HEK293 (cell line): ENCODE data around the gene APC2.
A peak's percentile ranks its signal among the peaks of the same experiment; 100 is the strongest.

ENCODE experiments used
- CTCF ChIA-PET: fragments of 350-600 bp; formaldehyde crosslinking; extraction: SDS; loops from one replicate; lab custom pipeline; 2021; ENCODE audit warnings: antibody characterized with exemption; lab: Yijun Ruan, JAX
- POLR2A ChIA-PET: fragments of 300-600 bp; formaldehyde crosslinking; extraction: SDS; loops from one replicate; lab custom pipeline; 2020; ENCODE audit warnings: antibody characterized with exemption, inconsistent platforms; lab: Yijun Ruan, JAX
- H3K27ac ChIP-seq: fragments of 200-500 bp; sonication (Bioruptor generic); 2 replicates; pipeline ENCODE4 v1.5.1; 2014; ENCODE audit warnings: low read depth, low read length, control low read depth, inconsistent platforms; ENCODE audit errors: extremely low read depth
- H3K36me3 ChIP-seq, 2 experiments: fragments of 200-500 bp in 1 of 2; sonication (Bioruptor generic) in 1 of 2; 1 replicate in 1 of 2; 2 replicates in 1 of 2; pipeline ENCODE4 v1.5.1; 2014 to 2017; ENCODE audit warnings: inconsistent platforms in 2 of 2, low read length in 2 of 2; ENCODE audit not compliant: control insufficient read depth in 2 of 2, insufficient read depth in 1 of 2
- H3K4me1 ChIP-seq: fragments of 200-500 bp; sonication (Bioruptor generic); 2 replicates; pipeline ENCODE4 v1.5.1; 2014; ENCODE audit warnings: mild to moderate bottlenecking, low read length, inconsistent platforms; ENCODE audit not compliant: control insufficient read depth, insufficient read depth
- H3K4me3 ChIP-seq: 2 replicates; pipeline ENCODE4 v1.5.1; 2011; ENCODE audit warnings: low read depth, mild to moderate bottlenecking, control low read depth, low read length, moderate library complexity
- H3K9me3 ChIP-seq: fragments of 200-500 bp; sonication (Bioruptor generic); 2 replicates; pipeline ENCODE4 v1.5.1; 2014; ENCODE audit warnings: low read depth, low read length, inconsistent platforms; ENCODE audit not compliant: control insufficient read depth, insufficient read depth
- GFI1B ChIP-seq: fragments of 450-650 bp; formaldehyde crosslinking; IDR thresholded peaks from 2 replicates; pipeline ENCODE4 v1.5.1; 2016; ENCODE audit warnings: missing biosample characterization, missing genetic modification characterization
- GLI2 ChIP-seq: fragments of 450-650 bp; formaldehyde crosslinking; IDR thresholded peaks from 2 replicates; pipeline ENCODE4; 2017; ENCODE audit warnings: missing biosample characterization, missing genetic modification characterization, low read depth, borderline replicate concordance
- HOXA7 ChIP-seq: sonication (generic); formaldehyde crosslinking; IDR thresholded peaks from 2 replicates; pipeline ENCODE4 v1.8.1; 2022; ENCODE audit warnings: missing genetic modification reagents, borderline replicate concordance
- KLF10 ChIP-seq: fragments of 450-650 bp; IDR thresholded peaks from 2 replicates; pipeline ENCODE4 v1.5.1; 2018; ENCODE audit warnings: missing biosample characterization, mild to moderate bottlenecking, missing genetic modification characterization
- SCRT1 ChIP-seq: fragments of 450-650 bp; formaldehyde crosslinking; IDR thresholded peaks from 2 replicates; pipeline ENCODE4 v1.5.1; 2016; ENCODE audit warnings: missing biosample characterization, missing genetic modification characterization, borderline replicate concordance
- SCRT2 ChIP-seq: fragments of 450-650 bp; formaldehyde crosslinking; IDR thresholded peaks from 2 replicates; pipeline ENCODE4 v1.5.1; 2016; ENCODE audit warnings: missing biosample characterization, missing genetic modification characterization
- ZBTB1 ChIP-seq: fragments of 450-650 bp; formaldehyde crosslinking; IDR thresholded peaks from 2 replicates; pipeline ENCODE4 v1.5.1; 2016; ENCODE audit warnings: missing biosample characterization, missing genetic modification characterization
- ZNF335 ChIP-seq: fragments of 450-650 bp; formaldehyde crosslinking; conservative IDR thresholded peaks from 2 replicates; pipeline ENCODE4 v1.5.1; 2016; ENCODE audit warnings: missing biosample characterization, missing genetic modification characterization
- ZNF350 ChIP-seq: fragments of 450-650 bp; formaldehyde crosslinking; IDR thresholded peaks from 2 replicates; pipeline ENCODE4 v1.5.0; 2017; ENCODE audit warnings: missing biosample characterization, mild to moderate bottlenecking, missing genetic modification characterization
- ZNF37A ChIP-seq: fragments of 450-650 bp; IDR thresholded peaks from 2 replicates; pipeline ENCODE4 v1.5.1; 2018; ENCODE audit warnings: missing biosample characterization, missing genetic modification characterization
- ZNF596 ChIP-seq: fragments of 450-650 bp; IDR thresholded peaks from 2 replicates; pipeline ENCODE4 v1.5.0; 2018; ENCODE audit warnings: missing biosample characterization, mild to moderate bottlenecking, missing genetic modification characterization, moderate library complexity
- ZNF610 ChIP-seq: fragments of 450-650 bp; formaldehyde crosslinking; IDR thresholded peaks from 2 replicates; pipeline ENCODE4 v1.5.1; 2016; ENCODE audit warnings: missing biosample characterization, missing genetic modification characterization, borderline replicate concordance
- ZNF791 ChIP-seq: fragments of 450-650 bp; formaldehyde crosslinking; IDR thresholded peaks from 2 replicates; pipeline ENCODE4 v1.5.1; 2016; ENCODE audit warnings: missing biosample characterization, missing genetic modification characterization
- TF ChIP-seq, protein P1 (sequence below): fragments of 450-650 bp; formaldehyde crosslinking; IDR thresholded peaks from 2 replicates; pipeline ENCODE4 v1.5.1; 2016; ENCODE audit warnings: missing biosample characterization, missing genetic modification characterization
- TF ChIP-seq, protein P2 (sequence below): fragments of 450-650 bp; formaldehyde crosslinking; IDR thresholded peaks from 2 replicates; pipeline ENCODE4 v1.5.1; 2016; ENCODE audit warnings: missing biosample characterization, missing genetic modification characterization
- TF ChIP-seq, protein P3 (sequence below): fragments of 450-650 bp; formaldehyde crosslinking; IDR thresholded peaks from 2 replicates; pipeline ENCODE4 v1.5.1; 2016; ENCODE audit warnings: missing biosample characterization, missing genetic modification characterization, low read depth
- TF ChIP-seq, protein P4 (sequence below): fragments of 450-650 bp; formaldehyde crosslinking; IDR thresholded peaks from 2 replicates; pipeline ENCODE4 v1.5.1; 2017; ENCODE audit warnings: missing biosample characterization, missing genetic modification characterization
- TF ChIP-seq, protein P5 (sequence below): fragments of 450-650 bp; formaldehyde crosslinking; IDR thresholded peaks from 2 replicates; pipeline ENCODE4 v1.5.1; 2016; ENCODE audit warnings: missing biosample characterization, missing genetic modification characterization
- TF ChIP-seq, protein P6 (sequence below): fragments of 450-650 bp; formaldehyde crosslinking; IDR thresholded peaks from 2 replicates; pipeline ENCODE4 v1.5.0; 2017; ENCODE audit warnings: missing biosample characterization, missing genetic modification characterization, borderline replicate concordance

APC2 gene

DNA sequence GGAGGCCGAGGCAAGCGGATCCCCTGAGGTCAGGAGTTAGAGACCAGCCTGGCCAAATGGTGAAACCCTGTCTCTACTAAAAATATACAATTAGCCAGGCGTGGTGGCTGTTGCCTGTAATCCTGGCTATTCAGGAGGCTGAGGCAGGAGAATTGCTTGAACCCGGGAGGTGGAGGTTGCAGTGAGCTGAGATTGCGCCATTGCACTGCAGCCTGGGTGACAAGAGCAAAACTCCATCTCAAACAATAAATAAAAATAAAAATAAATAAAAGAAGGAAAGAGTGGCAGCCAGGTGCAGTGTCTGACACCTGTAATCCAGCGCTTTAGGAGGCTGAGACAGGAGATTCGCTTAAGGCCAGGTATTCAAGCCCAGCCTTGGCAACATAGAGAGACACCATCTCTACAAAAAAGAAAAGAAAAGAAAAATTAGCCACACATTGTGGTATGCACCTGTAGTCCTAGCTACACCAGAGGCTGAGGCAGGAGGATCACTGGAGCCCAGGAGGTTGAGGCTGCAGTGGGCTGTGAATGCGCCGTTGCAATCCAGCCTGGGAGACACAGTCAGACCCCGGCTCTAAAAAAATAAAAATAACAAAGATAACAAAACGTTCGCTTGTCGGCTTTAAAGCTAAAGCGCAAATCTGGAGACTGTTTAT lies 52.6 kb downstream of the APC2 start:
- no peak overlapping the region for H3K27ac ChIP-seq
- no peak overlapping the region for H3K4me3 ChIP-seq
- CTCF ChIA-PET = interaction anchor here (0.6 to 1.5 kb wide), 9 partner anchors 9 to 472 kb away, joined by 3 to 11 read pairs (median 3); partner anchors contain the start of gene REEP6
- POLR2A ChIA-PET = interaction anchor here (0.8 to 1.1 kb wide), 2 partner anchors 12 to 47 kb away, joined by 3 read pairs; partner anchors contain the start of gene REEP6
- H3K9me3 ChIP-seq = no peaks in the 10 kb centered on the region
- H3K36me3 ChIP-seq = no peaks in the 10 kb centered on the region
- TF ChIP-seq, protein P1, sequence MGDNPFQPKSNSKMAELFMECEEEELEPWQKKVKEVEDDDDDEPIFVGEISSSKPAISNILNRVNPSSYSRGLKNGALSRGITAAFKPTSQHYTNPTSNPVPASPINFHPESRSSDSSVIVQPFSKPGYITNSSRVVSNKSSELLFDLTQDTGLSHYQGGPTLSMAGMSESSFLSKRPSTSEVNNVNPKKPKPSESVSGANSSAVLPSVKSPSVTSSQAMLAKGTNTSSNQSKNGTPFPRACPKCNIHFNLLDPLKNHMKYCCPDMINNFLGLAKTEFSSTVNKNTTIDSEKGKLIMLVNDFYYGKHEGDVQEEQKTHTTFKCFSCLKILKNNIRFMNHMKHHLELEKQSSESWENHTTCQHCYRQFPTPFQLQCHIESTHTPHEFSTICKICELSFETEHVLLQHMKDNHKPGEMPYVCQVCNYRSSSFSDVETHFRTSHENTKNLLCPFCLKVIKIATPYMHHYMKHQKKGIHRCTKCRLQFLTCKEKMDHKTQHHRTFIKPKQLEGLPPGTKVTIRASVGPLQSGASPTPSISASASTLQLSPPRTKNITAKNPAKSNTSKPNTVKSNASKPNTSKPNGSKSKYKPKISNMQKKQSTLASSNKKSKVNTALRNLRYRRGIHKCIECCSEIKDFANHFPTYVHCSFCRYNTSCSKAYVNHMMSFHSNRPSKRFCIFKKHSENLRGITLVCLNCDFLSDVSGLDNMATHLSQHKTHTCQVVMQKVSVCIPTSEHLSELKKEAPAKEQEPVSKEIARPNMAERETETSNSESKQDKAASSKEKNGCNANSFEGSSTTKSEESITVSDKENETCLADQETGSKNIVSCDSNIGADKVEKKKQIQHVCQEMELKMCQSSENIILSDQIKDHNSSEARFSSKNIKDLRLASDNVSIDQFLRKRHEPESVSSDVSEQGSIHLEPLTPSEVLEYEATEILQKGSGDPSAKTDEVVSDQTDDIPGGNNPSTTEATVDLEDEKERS (tag by site-specific recombination) = peak; percentile 15; the same call in 1 of the 2 replicates
- TF ChIP-seq SCRT2 (tag by site-specific recombination) (peak; percentile 68), SCRT1 (0 out of 2 replicates have a peak, but pooled peaks have one; percentile 38), ZBTB1 (no peak), ZNF596 (tag by site-specific recombination) (no peak)
- TF ChIP-seq, protein P2, sequence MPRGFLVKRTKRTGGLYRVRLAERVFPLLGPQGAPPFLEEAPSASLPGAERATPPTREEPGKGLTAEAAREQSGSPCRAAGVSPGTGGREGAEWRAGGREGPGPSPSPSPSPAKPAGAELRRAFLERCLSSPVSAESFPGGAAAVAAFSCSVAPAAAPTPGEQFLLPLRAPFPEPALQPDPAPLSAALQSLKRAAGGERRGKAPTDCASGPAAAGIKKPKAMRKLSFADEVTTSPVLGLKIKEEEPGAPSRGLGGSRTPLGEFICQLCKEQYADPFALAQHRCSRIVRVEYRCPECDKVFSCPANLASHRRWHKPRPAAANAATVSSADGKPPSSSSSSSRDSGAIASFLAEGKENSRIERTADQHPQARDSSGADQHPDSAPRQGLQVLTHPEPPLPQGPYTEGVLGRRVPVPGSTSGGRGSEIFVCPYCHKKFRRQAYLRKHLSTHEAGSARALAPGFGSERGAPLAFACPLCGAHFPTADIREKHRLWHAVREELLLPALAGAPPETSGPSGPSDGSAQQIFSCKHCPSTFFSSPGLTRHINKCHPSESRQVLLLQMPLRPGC (tag by site-specific recombination) = 0 out of 2 replicates have a peak, but pooled peaks have one; percentile 8
- TF ChIP-seq, protein P3, sequence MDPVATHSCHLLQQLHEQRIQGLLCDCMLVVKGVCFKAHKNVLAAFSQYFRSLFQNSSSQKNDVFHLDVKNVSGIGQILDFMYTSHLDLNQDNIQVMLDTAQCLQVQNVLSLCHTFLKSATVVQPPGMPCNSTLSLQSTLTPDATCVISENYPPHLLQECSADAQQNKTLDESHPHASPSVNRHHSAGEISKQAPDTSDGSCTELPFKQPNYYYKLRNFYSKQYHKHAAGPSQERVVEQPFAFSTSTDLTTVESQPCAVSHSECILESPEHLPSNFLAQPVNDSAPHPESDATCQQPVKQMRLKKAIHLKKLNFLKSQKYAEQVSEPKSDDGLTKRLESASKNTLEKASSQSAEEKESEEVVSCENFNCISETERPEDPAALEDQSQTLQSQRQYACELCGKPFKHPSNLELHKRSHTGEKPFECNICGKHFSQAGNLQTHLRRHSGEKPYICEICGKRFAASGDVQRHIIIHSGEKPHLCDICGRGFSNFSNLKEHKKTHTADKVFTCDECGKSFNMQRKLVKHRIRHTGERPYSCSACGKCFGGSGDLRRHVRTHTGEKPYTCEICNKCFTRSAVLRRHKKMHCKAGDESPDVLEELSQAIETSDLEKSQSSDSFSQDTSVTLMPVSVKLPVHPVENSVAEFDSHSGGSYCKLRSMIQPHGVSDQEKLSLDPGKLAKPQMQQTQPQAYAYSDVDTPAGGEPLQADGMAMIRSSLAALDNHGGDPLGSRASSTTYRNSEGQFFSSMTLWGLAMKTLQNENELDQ = no peak
- peaks cover 3% of the 10 kb centered on the region; the same call in 1 of the 2 replicates for H3K4me1 ChIP-seq

DNA sequence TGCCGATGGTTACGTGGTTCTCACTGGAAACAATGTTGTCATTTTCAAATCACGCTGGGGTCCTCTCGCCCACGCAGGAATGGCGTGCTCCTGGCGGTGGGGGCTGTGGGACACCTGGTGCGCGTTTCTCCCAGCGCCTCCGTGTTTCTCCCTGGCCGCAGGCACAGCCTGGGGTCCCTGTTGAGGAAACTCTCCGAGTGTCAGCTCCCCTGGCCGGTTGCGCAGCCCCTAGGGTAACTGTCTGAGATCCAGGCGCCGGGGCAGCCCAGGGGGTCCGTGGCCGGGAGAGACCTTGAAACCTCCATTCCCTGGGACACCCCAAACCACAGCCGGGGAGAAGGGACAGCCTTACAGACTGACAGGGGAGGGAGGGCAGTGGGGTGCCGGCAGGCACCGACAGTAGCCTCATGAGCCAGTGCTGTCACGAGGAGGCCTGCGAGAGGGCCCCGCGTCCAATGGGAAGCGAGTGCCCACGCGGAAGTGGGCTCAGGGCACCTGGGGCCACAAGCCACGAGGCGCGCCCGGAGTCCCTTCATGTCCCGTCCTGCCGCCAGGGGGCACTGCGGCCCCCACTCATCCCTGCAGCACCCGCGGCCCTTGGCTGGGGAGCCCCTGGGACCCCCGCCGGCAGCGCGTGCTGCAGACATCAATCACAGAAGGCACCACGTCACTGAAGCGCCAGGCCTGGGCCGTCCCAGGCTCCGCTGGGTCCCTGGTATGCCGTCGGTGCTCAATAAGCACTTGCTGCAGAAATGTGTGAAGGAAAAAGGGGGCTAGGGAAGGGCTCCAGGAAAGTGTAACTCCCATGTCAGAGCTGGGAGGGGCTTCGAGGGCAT lies 53.4 kb downstream of the APC2 start:
- no peaks in the 10 kb centered on the region for H3K9me3 ChIP-seq
- no peak overlapping the region; the same call in 1 of the 2 replicates for H3K27ac ChIP-seq
- H3K36me3 ChIP-seq = no peaks in the 10 kb centered on the region
- POLR2A ChIA-PET = no interaction called here
- CTCF ChIA-PET = interaction anchor here (0.6 to 1.5 kb wide), 11 partner anchors 9 to 473 kb away, joined by 3 to 11 read pairs (median 3); partner anchors contain the start of genes PCSK4 and REEP6
- peaks cover 3% of the 10 kb centered on the region; the same call in 1 of the 2 replicates for H3K4me1 ChIP-seq
- H3K4me3 ChIP-seq = no peak overlapping the region
- TF ChIP-seq ZNF335 (tag by site-specific recombination) = peak; percentile 99
- TF ChIP-seq ZNF350 = no peak
- TF ChIP-seq ZNF37A = no peak
- TF ChIP-seq GFI1B (tag by site-specific recombination) = 0 out of 2 replicates have a peak, but pooled peaks have one; percentile 5
- no peak for TF ChIP-seq ZNF791 (tag by site-specific recombination)
- TF ChIP-seq, protein P4, sequence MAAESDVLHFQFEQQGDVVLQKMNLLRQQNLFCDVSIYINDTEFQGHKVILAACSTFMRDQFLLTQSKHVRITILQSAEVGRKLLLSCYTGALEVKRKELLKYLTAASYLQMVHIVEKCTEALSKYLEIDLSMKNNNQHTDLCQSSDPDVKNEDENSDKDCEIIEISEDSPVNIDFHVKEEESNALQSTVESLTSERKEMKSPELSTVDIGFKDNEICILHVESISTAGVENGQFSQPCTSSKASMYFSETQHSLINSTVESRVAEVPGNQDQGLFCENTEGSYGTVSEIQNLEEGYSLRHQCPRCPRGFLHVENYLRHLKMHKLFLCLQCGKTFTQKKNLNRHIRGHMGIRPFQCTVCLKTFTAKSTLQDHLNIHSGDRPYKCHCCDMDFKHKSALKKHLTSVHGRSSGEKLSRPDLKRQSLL (tag by site-specific recombination) = 0 out of 2 replicates have a peak, but pooled peaks have one; percentile 21
- TF ChIP-seq KLF10 (tag by site-specific recombination) = 0 out of 2 replicates have a peak, but pooled peaks have one; percentile 21
- no peak for TF ChIP-seq GLI2 (tag by site-specific recombination)
- TF ChIP-seq, protein P5, sequence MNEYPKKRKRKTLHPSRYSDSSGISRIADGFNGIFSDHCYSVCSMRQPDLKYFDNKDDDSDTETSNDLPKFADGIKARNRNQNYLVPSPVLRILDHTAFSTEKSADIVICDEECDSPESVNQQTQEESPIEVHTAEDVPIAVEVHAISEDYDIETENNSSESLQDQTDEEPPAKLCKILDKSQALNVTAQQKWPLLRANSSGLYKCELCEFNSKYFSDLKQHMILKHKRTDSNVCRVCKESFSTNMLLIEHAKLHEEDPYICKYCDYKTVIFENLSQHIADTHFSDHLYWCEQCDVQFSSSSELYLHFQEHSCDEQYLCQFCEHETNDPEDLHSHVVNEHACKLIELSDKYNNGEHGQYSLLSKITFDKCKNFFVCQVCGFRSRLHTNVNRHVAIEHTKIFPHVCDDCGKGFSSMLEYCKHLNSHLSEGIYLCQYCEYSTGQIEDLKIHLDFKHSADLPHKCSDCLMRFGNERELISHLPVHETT (tag by site-specific recombination) = 0 out of 2 replicates have a peak, but pooled peaks have one; percentile 44
- TF ChIP-seq, protein P6, sequence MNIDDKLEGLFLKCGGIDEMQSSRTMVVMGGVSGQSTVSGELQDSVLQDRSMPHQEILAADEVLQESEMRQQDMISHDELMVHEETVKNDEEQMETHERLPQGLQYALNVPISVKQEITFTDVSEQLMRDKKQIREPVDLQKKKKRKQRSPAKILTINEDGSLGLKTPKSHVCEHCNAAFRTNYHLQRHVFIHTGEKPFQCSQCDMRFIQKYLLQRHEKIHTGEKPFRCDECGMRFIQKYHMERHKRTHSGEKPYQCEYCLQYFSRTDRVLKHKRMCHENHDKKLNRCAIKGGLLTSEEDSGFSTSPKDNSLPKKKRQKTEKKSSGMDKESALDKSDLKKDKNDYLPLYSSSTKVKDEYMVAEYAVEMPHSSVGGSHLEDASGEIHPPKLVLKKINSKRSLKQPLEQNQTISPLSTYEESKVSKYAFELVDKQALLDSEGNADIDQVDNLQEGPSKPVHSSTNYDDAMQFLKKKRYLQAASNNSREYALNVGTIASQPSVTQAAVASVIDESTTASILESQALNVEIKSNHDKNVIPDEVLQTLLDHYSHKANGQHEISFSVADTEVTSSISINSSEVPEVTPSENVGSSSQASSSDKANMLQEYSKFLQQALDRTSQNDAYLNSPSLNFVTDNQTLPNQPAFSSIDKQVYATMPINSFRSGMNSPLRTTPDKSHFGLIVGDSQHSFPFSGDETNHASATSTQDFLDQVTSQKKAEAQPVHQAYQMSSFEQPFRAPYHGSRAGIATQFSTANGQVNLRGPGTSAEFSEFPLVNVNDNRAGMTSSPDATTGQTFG (tag by site-specific recombination) = no peak
- peak; percentile 76; the same call in 1 of the 2 replicates for TF ChIP-seq ZNF610
- no peak for TF ChIP-seq HOXA7
